Heart left ventricle (tissue), 16 donors: ENCODE data around the gene PCED1A. TPM values are rescaled to one million over a fixed set of nuclear protein-coding genes. Genes with fewer than 3 reads are reported as not detected.

ENCODE experiments used
- ATAC-seq, 4 donors: fragments of 200-7000 bp; cut with Tn5 transposase; one replicate each; pipeline ENCODE4 v1.9.1; 2020 to 2022; ENCODE audit warnings: moderate library complexity in 4 of 4, mild to moderate bottlenecking in 3 of 4, moderate number of reproducible peaks in 1 of 4
- DNase-seq, 5 donors: peaks; one replicate each; pipeline ENCODE4 v3.0.0-alpha.2; 2020
- H3K27ac ChIP-seq, 12 donors: fragments of 200-600 bp; sonication (generic) in 4 of 12; one replicate each; pipeline versions ENCODE4 v1.5.0 to v1.8.0; 2016 to 2022; ENCODE audit warnings: mild to moderate bottlenecking in 2 of 12
- H3K27me3 ChIP-seq, 9 donors: fragments of 200-600 bp; sonication (generic) in 2 of 9; one replicate each; pipeline versions ENCODE4 v1.5.1 to v1.8.0; 2016 to 2022; ENCODE audit warnings: mild to moderate bottlenecking in 3 of 9
- H3K36me3 ChIP-seq, 9 donors: fragments of 200-600 bp; sonication (generic) in 2 of 9; one replicate each; pipeline versions ENCODE4 v1.5.0 to v1.8.0; 2018 to 2022; ENCODE audit warnings: mild to moderate bottlenecking in 2 of 9
- H3K4me1 ChIP-seq, 12 donors: fragments of 200-600 bp; sonication (generic) in 4 of 12; one replicate each; pipeline versions ENCODE4 v1.5.0 to v1.8.0; 2016 to 2022; ENCODE audit warnings: mild to moderate bottlenecking in 3 of 12
- H3K4me3 ChIP-seq, 12 donors: fragments of 200-600 bp; sonication (generic) in 4 of 12; one replicate each; pipeline versions ENCODE4 v1.5.0 to v1.8.0; 2017 to 2022; ENCODE audit warnings: mild to moderate bottlenecking in 9 of 12, moderate library complexity in 4 of 12
- H3K9me3 ChIP-seq, 12 donors: fragments of 200-600 bp; sonication (generic) in 4 of 12; one replicate each; pipeline versions ENCODE4 v1.5.0 to v1.8.0; 2016 to 2022; ENCODE audit warnings: mild to moderate bottlenecking in 1 of 12
- POLR2A ChIP-seq, 2 donors: fragments of 450-650 bp; IDR thresholded peaks; one replicate each; pipeline ENCODE4 v1.6.1; 2017; ENCODE audit warnings: antibody characterized with exemption in 2 of 2, mild to moderate bottlenecking in 2 of 2, moderate library complexity in 2 of 2
- WGBS, 4 donors: extraction: QIAGEN DNeasy Blood & Tissue Kit in 2 of 4; methylation state at CpG; one replicate each; pipeline versions ENCODE4 v1.1.5 to v1.1.7; 2013 to 2018; 5-methylcytosine and 5-hydroxymethylcytosine counted together
- intact Hi-C, 10 donors: fragments of 100-400 bp; cut with DNase I; formaldehyde crosslinking; loops; one replicate each; pipeline versions ENCODE4 v1.11.1 to v1.14.2; 2022
- polyA plus RNA-seq, 2 donors: library from polyadenylated mRNA; stranded (reverse); fragments of 200-250 nt; gene quantifications; one replicate each; pipeline ENCODE4 v1.2.3, GENCODE V29; 2013
- total RNA-seq, 9 donors: library from RNA; depleted of rRNA in 2 of 9; stranded (reverse); fragments of >200 nt in 2 of 9; fragmentation: NEBNext Ultra II Directional in 3 of 9; extraction: Animal tissue kit (Norgen Biotek cat#: 25700) in 3 of 9; gene quantifications; one replicate each; pipeline versions ENCODE4 v1.1.0 to v1.2.4, GENCODE V29; 2016 to 2023
- TF ChIP-seq, protein P1 (sequence below), 12 donors: fragments of 200-600 bp; sonication (generic) in 4 of 12; IDR thresholded peaks; one replicate each; pipeline versions ENCODE4 v1.5.0 to v1.8.0; 2018 to 2022; ENCODE audit warnings: antibody characterized with exemption in 12 of 12, mild to moderate bottlenecking in 5 of 12
- donor health status: ischemic (EF 13 %, LVEDD 7.1; RV severe dilation, severe dysfunction).
- donor health status: healthy with polysubstance abuse.
- donor health status: DM: no; HTN: yes; CAD: no.
- donor health status: DM: no; HTN: no; CAD: no.
- donor health status: ischemic (EF 25% LVEDD 6.9; RV normal size, moderate dysfunction).
- donor health status: ischemic (EF 25% LVEDD 5.7; RV mildly dilated, moderate dysfunction).
- donor health status: healthy.
- donor health status: DM: yes; HTN: yes; CAD: no.
- donor health status: ischemic (EF 35%, LVEDD 5.7; RV mildly dilated, moderate dysfunction).
- donor health status: nonischemic (EF 11% LVEDD 7.7; RV severe dilation, severe dysfunction).
- donor health status: DM: yes; HTN: yes; CAD: no.
- donor health status: PGD.
- donor health status: ischemic (EF 29% LVEDD 5.4; RV normal size, mild dysfunction).
- donor health status: nonischemic (EF 23%, LVEDD 6.1; RV moderate dilation, normal function).

Gene PCED1A
- total and polyA plus RNA-seq, 11 donors, result 5.0 to 20.7 (median 7.0) TPM

DNA sequence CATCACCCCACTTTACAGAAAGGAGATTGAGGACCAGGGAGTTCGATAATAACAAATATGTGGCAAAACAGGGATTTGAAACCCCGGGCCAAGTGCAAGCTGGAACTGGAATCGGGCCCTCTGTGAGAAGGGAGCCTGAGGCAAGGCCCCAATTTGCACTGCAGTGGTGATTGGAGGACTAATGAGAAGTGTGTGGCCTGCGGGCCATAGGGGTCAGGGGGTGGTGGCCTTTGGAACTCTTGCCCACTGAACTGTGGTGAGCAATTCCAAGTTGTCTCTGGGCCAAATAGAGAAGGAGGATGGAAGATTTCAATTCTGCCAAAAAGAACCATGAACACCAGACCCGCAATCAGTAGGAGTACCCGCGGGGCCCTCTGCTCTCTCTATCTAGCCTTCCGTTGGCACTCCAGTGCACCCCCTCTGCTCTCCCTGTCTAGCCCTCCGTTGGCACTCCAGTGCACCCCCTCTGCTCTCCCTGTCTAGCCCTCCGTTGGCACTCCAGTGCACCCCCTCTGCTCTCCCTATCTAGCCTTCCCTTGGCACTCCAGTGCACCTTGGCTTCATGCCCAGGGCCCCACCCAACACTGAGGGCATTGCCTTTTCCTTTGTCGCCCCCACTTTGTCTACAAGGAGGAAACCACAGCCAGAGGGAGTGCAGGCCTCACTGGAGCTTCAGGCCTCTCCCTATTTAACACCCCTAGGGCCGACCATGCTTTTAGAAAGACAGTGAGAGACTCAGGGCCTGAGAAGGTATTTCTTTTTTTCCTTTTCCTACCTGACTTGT lies 26.8 kb upstream of the PCED1A start:
- H3K36me3 ChIP-seq, result peaks cover 0 to 47% (median 35%) of the 10 kb centered on the region in 9 donors
- ATAC-seq (no peak), DNase-seq (no peak)
- no peaks in the 10 kb centered on the region for H3K9me3 ChIP-seq
- no peak overlapping the region for H3K27ac ChIP-seq
- no peaks in the 10 kb centered on the region for H3K27me3 ChIP-seq
- 77 to 92% (median 80%) methylated on average over 12 of the region's 12 CpGs for WGBS, 4 donors
- no peak overlapping the region for H3K4me3 ChIP-seq
- TF ChIP-seq, protein P1, sequence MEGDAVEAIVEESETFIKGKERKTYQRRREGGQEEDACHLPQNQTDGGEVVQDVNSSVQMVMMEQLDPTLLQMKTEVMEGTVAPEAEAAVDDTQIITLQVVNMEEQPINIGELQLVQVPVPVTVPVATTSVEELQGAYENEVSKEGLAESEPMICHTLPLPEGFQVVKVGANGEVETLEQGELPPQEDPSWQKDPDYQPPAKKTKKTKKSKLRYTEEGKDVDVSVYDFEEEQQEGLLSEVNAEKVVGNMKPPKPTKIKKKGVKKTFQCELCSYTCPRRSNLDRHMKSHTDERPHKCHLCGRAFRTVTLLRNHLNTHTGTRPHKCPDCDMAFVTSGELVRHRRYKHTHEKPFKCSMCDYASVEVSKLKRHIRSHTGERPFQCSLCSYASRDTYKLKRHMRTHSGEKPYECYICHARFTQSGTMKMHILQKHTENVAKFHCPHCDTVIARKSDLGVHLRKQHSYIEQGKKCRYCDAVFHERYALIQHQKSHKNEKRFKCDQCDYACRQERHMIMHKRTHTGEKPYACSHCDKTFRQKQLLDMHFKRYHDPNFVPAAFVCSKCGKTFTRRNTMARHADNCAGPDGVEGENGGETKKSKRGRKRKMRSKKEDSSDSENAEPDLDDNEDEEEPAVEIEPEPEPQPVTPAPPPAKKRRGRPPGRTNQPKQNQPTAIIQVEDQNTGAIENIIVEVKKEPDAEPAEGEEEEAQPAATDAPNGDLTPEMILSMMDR (IDR thresholded peaks at IDR 0.05), result no peak
- no peak for TF ChIP-seq POLR2A (IDR thresholded peaks at IDR 0.05)
- intact Hi-C loops, result loop anchor here in 1 of 10 donors (10.0 kb wide), 1 partner anchor 428 kb away; no protein-coding TSS in a partner anchor
- peaks cover 0 to 34% (median 9%) of the 10 kb centered on the region in 12 donors for H3K4me1 ChIP-seq

DNA sequence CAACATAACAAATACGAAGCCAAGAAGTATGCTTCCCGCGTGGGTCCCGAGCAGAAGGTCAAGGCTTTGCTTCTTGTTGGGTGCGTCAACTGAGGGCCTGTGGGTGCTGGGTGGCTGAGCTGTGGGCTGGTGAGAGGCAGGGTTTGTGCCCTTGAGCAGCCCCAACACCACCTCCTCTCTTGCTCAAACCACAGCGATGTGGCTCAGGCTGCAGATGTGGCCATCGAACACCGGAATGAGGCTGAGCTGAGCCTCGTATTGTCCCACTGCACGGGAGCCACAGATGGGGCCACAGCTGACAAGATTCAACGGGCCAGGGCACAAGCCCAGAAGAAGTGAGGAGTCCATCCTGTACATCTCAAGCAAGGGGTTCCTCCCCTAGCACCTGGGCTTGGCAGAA lies 25.8 kb upstream of the PCED1A start:
- ATAC-seq (no peak), DNase-seq (no peak)
- no peaks in the 10 kb centered on the region for H3K27me3 ChIP-seq
- H3K4me1 ChIP-seq, result peaks cover 0 to 24% (median 2%) of the 10 kb centered on the region in 12 donors
- intact Hi-C loops, result loop anchor here in 1 of 10 donors (10.0 kb wide), 1 partner anchor 429 kb away; no protein-coding TSS in a partner anchor
- no peaks in the 10 kb centered on the region for H3K9me3 ChIP-seq
- no peak overlapping the region for H3K4me3 ChIP-seq
- no peak for TF ChIP-seq POLR2A (IDR thresholded peaks at IDR 0.05)
- TF ChIP-seq, protein P1 (IDR thresholded peaks at IDR 0.05), result no peak
- H3K36me3 ChIP-seq, result peaks cover 0 to 57% (median 45%) of the 10 kb centered on the region in 9 donors
- no peak overlapping the region for H3K27ac ChIP-seq
- 93 to 97% (median 95%) methylated on average over 11 of the region's 11 CpGs for WGBS, 4 donors

DNA sequence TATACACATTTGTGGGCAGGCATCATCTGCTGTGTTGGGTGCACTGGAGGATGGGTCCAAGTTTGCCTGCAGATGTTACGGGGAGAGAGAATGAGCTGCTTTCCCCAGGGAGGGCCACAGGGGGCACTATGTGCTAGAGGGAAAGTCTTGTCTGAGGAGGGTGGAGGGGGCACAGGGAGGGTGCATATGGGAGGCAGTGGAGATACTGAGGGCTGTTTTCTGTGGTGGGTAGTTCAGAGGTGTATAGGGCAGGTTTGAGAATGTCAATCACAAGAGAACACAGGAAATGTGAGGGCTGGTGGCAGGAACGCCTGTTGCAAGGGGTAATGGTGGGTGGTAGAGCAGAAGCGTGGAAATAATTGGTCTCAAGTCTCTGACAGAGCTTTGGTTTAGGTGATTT lies 25.2 kb upstream of the PCED1A start:
- WGBS, 4 donors, result 95% methylated on average over 3 of the region's 3 CpGs
- peaks cover 0 to 18% (median 0%) of the 10 kb centered on the region in 12 donors for H3K4me1 ChIP-seq
- TF ChIP-seq POLR2A (IDR thresholded peaks at IDR 0.05), result no peak
- TF ChIP-seq, protein P1 (IDR thresholded peaks at IDR 0.05), result no peak
- H3K9me3 ChIP-seq, result no peaks in the 10 kb centered on the region
- no peak overlapping the region for H3K27ac ChIP-seq
- H3K36me3 ChIP-seq, result peaks cover 0 to 64% (median 51%) of the 10 kb centered on the region in 9 donors
- no peaks in the 10 kb centered on the region for H3K27me3 ChIP-seq
- ATAC-seq (no peak), DNase-seq (no peak)
- intact Hi-C loops, result loop anchor here in 1 of 10 donors (10.0 kb wide), 1 partner anchor 429 kb away; no protein-coding TSS in a partner anchor
- H3K4me3 ChIP-seq, result no peak overlapping the region

DNA sequence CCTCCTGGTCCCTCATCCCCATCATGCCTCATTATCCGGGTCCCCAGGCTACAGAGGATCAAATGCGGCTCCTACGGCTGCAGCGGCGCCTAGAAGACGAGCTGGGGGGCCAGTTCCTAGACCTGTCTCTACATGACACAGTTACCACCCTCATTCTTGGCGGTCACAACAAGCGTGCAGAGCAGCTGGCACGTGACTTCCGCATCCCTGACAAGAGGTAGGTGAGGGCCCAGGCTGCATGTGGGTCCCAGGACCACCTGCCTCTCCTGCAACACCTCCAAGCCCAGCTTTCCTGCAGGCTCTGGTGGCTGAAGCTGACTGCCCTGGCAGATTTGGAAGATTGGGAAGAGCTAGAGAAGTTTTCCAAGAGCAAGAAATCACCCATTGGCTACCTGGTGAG lies 24.6 kb upstream of the PCED1A start:
- ATAC-seq (no peak), DNase-seq (no peak)
- peaks cover 0 to 13% (median 0%) of the 10 kb centered on the region in 12 donors for H3K4me1 ChIP-seq
- no peaks in the 10 kb centered on the region for H3K27me3 ChIP-seq
- TF ChIP-seq POLR2A (IDR thresholded peaks at IDR 0.05), result no peak
- TF ChIP-seq, protein P1 (IDR thresholded peaks at IDR 0.05), result no peak
- intact Hi-C loops, result loop anchor here in 1 of 10 donors (10.0 kb wide), 1 partner anchor 430 kb away; no protein-coding TSS in a partner anchor
- WGBS, 4 donors, result 95 to 97% (median 96%) methylated on average over 10 of the region's 10 CpGs
- H3K36me3 ChIP-seq, result peaks cover 0 to 69% (median 53%) of the 10 kb centered on the region in 9 donors
- no peak overlapping the region for H3K4me3 ChIP-seq
- no peak overlapping the region for H3K27ac ChIP-seq
- H3K9me3 ChIP-seq, result no peaks in the 10 kb centered on the region
